Measurements from ENCODE around the gene GGT5. TPM values are rescaled to one million over a fixed set of nuclear protein-coding genes. Genes with fewer than 3 reads are reported as not detected.

The GGT5 gene
- total and polyA plus RNA-seq, 2 of the 13 experiments (the other 11 are each of a cell fraction or from before 2014, with no cell fraction given), result 0.69 to 3.1 TPM

GRCh38 chr22:24175160-24175808, 69.6 kb downstream of the GGT5 start (continued):
- no peak for TF ChIP-seq ZNF3 (CRISPR knock-in tag; IDR thresholded peaks at IDR 0.05)
- no peak for TF ChIP-seq ZSCAN9 (CRISPR knock-in tag; IDR thresholded peaks at IDR 0.05; ENCODE audit: borderline replicate concordance)
- TF ChIP-seq, protein P1, sequence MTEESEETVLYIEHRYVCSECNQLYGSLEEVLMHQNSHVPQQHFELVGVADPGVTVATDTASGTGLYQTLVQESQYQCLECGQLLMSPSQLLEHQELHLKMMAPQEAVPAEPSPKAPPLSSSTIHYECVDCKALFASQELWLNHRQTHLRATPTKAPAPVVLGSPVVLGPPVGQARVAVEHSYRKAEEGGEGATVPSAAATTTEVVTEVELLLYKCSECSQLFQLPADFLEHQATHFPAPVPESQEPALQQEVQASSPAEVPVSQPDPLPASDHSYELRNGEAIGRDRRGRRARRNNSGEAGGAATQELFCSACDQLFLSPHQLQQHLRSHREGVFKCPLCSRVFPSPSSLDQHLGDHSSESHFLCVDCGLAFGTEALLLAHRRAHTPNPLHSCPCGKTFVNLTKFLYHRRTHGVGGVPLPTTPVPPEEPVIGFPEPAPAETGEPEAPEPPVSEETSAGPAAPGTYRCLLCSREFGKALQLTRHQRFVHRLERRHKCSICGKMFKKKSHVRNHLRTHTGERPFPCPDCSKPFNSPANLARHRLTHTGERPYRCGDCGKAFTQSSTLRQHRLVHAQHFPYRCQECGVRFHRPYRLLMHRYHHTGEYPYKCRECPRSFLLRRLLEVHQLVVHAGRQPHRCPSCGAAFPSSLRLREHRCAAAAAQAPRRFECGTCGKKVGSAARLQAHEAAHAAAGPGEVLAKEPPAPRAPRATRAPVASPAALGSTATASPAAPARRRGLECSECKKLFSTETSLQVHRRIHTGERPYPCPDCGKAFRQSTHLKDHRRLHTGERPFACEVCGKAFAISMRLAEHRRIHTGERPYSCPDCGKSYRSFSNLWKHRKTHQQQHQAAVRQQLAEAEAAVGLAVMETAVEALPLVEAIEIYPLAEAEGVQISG (CRISPR knock-in tag; IDR thresholded peaks at IDR 0.05), result 0 out of 2 replicates have a peak, but pooled peaks have one; percentile 22
- TF ChIP-seq SNAI1 (CRISPR knock-in tag; IDR thresholded peaks at IDR 0.05; ENCODE audit: borderline replicate concordance), result no peak
- TF ChIP-seq, protein P2, sequence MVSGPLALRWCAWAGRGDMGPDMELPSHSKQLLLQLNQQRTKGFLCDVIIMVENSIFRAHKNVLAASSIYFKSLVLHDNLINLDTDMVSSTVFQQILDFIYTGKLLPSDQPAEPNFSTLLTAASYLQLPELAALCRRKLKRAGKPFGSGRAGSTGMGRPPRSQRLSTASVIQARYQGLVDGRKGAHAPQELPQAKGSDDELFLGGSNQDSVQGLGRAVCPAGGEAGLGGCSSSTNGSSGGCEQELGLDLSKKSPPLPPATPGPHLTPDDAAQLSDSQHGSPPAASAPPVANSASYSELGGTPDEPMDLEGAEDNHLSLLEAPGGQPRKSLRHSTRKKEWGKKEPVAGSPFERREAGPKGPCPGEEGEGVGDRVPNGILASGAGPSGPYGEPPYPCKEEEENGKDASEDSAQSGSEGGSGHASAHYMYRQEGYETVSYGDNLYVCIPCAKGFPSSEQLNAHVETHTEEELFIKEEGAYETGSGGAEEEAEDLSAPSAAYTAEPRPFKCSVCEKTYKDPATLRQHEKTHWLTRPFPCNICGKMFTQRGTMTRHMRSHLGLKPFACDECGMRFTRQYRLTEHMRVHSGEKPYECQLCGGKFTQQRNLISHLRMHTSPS (CRISPR knock-in tag; IDR thresholded peaks at IDR 0.05; ENCODE audit: low read depth), result no peak
- TF ChIP-seq MED1 (CRISPR knock-in tag; IDR thresholded peaks at IDR 0.05), result no peak
- no peak for TF ChIP-seq ZBED4 (CRISPR knock-in tag; IDR thresholded peaks at IDR 0.05; ENCODE audit: borderline replicate concordance)
- no peak for TF ChIP-seq MXD3 (CRISPR knock-in tag; IDR thresholded peaks at IDR 0.05)
- TF ChIP-seq SRF (IDR thresholded peaks at IDR 0.05; ENCODE audit: low read depth, low read length), result no peak
- no peak for TF ChIP-seq LCORL (IDR thresholded peaks at IDR 0.05)
- 0 out of 2 replicates have a peak, but pooled peaks have one; percentile 34 for TF ChIP-seq LCORL (CRISPR knock-in tag; IDR thresholded peaks at IDR 0.05)
- no peak for TF ChIP-seq PHF8 (CRISPR knock-in tag; IDR thresholded peaks at IDR 0.05)
- TF ChIP-seq, protein P3, sequence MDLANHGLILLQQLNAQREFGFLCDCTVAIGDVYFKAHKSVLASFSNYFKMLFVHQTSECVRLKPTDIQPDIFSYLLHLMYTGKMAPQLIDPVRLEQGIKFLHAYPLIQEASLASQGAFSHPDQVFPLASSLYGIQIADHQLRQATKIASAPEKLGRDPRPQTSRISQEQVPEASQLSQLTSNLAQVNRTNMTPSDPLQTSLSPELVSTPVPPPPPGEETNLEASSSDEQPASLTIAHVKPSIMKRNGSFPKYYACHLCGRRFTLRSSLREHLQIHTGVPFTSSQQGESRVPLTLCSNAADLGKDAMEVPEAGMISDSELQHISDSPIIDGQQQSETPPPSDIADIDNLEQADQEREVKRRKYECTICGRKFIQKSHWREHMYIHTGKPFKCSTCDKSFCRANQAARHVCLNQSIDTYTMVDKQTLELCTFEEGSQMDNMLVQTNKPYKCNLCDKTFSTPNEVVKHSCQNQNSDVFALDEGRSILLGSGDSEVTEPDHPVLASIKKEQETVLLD (CRISPR knock-in tag; IDR thresholded peaks at IDR 0.05; ENCODE audit: low read depth), result no peak
- TF ChIP-seq ZNF644 (CRISPR knock-in tag; IDR thresholded peaks at IDR 0.05; ENCODE audit: low read depth), result no peak
- peak; percentile 64; the same call in 1 of the 2 replicates for TF ChIP-seq MEIS1 (CRISPR knock-in tag; IDR thresholded peaks at IDR 0.05; ENCODE audit: borderline replicate concordance)
- TF ChIP-seq PRPF4 (IDR thresholded peaks at IDR 0.05; ENCODE audit: low read depth, low read length, poor library complexity, severe bottlenecking), result no peak
- no peak for TF ChIP-seq FOXP1 (IDR thresholded peaks at IDR 0.05)
- no peak for TF ChIP-seq FOXP1 (CRISPR knock-in tag; IDR thresholded peaks at IDR 0.05)
- TF ChIP-seq, protein P4, sequence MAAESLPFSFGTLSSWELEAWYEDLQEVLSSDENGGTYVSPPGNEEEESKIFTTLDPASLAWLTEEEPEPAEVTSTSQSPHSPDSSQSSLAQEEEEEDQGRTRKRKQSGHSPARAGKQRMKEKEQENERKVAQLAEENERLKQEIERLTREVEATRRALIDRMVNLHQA (CRISPR knock-in tag; IDR thresholded peaks at IDR 0.05), result no peak
- TF ChIP-seq ZNF333 (CRISPR knock-in tag; IDR thresholded peaks at IDR 0.05; ENCODE audit: borderline replicate concordance), result no peak

Data from HepG2 (cell line).